Activated CD4-positive, alpha-beta T cell treated with anti-CD3 and anti-CD28 coated beads, Interleukin-2, Interleukin-6, amounts not matched to agents 100 ng/mL and 50 ng/mL, durations not matched to agents 16 hours and 8 hours (primary cell): Measurements from ENCODE around the gene PDCD1.

Experiments used
- DNase-seq: peaks from one replicate; pipeline ENCODE4 v3.0.0-alpha.2; 2020

The PDCD1 gene

GRCh38 chr2:241864168-241864849, 5.6 kb upstream of the PDCD1 start:
- DNase-seq: no peak

DNA sequence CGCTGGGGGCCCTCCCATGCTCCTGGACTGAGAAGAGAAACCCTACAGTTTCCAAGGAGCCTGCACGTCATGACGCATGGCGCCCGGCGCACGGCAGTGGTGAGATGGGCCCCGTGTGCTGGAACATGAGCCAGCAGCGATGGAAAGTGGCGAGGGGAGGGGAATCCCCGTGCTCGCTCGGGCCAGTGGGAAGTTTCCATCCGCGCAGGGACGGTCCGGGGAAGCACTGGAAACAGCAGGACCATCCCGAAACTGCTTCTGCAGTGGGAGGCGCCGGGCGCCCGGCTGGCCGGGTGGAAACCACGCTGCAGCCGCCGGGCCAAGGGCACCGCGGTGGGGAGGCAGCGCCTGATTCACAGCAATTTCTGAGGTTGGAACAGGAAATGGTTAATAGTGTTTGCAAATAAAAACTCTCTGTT, 4.9 kb upstream of the PDCD1 start:
- DNase-seq: peak; percentile 78

DNA sequence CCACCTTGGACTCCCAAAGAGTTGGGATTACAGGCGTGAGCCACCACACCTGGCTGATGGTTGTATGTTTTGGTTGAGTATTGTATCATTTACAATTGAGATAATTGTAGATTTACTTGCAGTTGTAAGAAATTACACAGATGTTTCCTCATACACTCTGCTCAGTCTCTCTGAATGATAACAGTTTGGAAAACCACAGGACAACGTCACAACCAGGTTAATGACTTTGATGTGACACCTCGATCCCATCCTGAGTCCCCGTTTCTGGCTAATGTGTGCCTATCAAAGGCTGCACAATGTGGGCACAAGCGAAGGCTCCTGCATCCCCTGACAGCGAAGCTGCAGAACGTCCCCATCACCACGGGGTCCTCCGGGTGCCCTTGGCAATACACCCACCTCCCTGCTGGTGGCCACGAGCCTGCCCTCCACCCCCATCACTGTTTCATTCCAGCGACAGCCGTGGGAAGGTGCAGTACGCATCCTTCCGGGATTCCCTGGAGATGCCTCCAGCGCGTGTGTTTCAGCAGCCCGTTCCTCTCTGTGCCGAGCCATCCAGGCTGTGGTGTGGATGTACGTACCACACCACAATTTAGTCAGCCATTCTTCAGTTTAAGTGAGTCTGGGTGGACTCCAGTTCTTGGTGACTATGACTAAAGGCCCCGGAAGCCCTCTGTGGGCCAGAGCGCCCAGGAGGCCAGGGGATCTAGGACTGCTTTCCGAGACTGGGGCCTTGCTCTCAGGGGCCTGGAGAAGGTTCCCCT, 4.3 kb upstream of the PDCD1 start:
- no peak for DNase-seq

DNA sequence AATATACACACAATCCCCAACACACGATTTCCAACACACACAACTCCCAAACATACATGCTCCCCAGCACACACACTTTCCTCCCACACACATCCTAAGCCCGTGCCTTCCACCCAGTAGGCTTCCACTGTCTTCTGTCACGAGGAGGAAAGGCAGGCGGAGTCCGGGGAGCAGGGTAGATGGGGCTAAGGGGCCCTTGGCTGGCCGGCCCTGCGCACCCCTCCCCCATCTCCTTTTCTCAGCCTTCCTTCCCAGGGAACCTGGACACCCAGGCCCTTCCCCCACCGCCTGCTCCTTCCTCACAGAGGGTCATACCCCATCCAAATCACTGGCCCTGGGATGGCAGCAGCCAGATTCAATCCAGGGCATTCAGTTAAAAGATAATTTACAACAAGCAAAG, 3.4 kb upstream of the PDCD1 start:
- DNase-seq: no peak

GRCh38 chr2:241861264-241861663, 2.6 kb upstream of the PDCD1 start:
- DNase-seq: no peak

- no peak for DNase-seq
Observed at GRCh38 chr2:241860184-241861078, 1.7 kb upstream of the PDCD1 start.

GRCh38 chr2:241859436-241860183, 916 bp upstream of the PDCD1 start:
- peak; percentile 70 for DNase-seq

DNA sequence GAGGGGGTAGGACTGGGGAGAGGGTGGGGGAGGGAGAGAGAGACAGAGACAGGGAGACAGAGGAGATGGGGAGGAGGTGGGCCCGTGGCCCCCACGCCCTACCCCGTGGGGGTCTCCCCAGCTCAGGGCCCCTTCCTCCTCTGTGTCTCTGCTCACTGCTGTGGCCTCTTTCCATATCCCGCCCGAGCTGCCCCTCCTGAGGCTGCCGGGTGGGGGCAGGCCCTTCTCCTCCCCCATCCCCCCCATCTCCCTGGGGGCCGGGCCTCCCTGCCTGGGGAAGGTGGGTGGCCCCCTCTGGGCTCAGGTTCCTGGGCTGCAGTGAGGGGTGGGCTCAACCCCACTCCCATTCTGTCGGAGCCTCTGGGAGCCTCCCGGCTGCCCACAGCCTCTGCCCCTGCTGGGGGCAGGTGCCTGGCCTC, 332 bp upstream of the PDCD1 start:
- DNase-seq: no peak

- DNase-seq: no peak
Observed at GRCh38 chr2:241857572-241858121, 1.0 kb downstream of the PDCD1 start.

DNA sequence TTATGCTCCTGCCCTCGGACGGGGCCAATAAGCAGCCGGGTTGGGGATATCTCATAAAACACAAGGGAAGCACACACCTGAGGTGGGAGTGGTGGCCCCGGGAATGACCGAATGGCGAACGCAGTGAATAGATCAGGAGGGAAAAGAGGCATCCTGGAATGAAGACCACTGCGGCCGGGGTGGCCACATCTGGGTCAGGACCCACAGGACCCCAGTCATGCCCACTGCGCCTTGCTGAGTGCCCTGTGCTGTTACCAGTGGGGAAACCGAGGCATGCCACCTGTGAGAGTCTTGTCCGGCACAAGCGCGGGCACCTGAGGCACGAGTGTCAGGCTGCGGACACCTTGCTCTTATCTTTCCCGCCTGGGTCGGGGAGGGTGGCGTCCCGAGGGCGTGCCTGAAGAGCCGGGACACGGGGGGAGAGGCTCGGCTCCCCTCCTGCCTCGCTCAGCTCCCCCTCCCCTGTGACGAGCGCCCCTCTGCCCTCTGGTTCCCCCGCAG, 1.6 kb downstream of the PDCD1 start:
- no peak for DNase-seq

- no peak for DNase-seq
Observed at GRCh38 chr2:241855888-241856422, 2.7 kb downstream of the PDCD1 start.

GRCh38 chr2:241855245-241855887, 3.3 kb downstream of the PDCD1 start:
- DNase-seq: no peak

- no peak for DNase-seq
Observed at GRCh38 chr2:241854342-241855244, 4.1 kb downstream of the PDCD1 start.

DNA sequence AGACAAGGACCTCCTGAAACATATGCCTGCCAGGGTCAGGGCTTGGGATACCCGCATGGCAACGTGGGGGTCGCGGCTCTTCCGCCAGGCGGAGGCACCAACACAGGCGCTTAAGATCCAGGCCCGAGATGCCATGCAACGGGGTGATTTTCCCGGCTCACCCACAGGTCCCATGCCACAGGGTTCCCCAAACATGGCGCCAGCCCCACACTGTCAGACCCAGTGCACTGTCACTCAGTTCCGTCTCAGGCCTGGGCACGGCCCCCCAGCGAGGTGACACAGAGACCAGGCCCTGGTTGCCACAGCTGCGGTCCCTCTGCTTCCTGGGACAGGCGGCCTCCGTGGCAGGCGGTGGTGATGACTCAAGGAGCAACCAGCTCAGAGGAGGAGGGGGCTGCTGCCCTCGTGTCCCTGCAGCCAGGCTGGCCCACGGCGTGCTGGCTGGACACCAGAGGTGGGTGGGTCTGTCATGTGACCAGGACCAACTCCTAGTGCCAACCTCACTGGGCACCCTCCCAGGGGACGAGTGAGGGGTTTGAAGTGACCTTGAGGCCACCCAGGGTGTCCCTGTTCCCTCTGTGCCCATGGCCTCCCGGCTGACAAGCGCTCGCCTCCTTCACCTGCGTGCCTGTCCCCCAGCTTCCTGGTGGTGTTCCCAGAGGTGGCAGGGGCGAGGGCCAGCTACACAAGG, 4.9 kb downstream of the PDCD1 start:
- DNase-seq: no peak

GRCh38 chr2:241852981-241853631, 5.6 kb downstream of the PDCD1 start:
- no peak for DNase-seq

GRCh38 chr2:241852116-241852980, 6.3 kb downstream of the PDCD1 start:
- DNase-seq: no peak

DNA sequence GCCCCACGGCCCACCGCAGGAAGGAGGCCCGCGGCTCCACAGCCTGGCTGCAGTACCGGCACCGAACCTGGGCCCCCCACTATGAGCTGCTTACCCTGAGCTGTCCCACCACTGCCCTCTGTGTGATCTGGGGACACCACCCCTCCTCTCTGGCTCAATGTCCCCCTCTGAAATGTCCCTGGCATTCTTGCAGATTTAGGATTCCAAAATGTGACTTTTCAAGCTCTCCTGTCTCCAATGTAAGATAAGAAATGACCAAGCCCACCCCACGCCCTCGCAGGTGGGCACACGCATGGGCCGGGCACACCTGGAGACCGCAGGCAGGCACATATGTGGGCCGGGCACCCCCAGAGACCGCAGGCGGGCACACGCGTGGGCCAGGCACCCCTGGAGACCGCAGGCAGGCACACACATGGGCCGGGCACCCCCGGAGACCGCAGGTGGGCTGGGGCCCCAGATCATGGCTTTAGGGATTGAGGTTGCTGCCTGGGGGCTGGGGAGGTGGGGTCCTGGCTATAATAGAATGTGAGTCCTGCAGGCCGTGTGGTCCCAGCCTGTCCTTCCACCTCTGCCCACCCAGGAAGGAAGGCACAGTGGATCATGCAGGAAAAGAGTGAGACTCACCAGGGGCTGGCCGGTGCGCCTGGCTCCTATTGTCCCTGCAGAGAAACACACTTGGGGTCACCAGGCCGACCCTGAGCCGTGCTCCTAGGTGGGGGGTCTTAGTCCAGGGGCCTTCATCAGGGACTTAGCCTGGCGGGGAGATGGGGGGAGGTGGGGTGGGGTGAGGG, 7.2 kb downstream of the PDCD1 start:
- no peak for DNase-seq
